Esophagus muscularis mucosa (tissue), 4 donors: ENCODE measurements around the gene DIRAS1. TPM values are rescaled to one million over a fixed set of nuclear protein-coding genes. Genes with fewer than 3 reads are reported as not detected.

Experiments
- DNase-seq: peaks from one replicate; pipeline ENCODE4 v3.0.0-alpha.2; 2017; ENCODE audit errors: extremely low spot score
- H3K27ac ChIP-seq, 4 donors: fragments of 200-600 bp; sonication (generic); replicated peaks in 1 of 4; 1 replicate in 3 of 4; 2 replicates in 1 of 4; pipeline ENCODE4 v1.5.1; 2016 to 2019; ENCODE audit warnings: mild to moderate bottlenecking in 1 of 4
- H3K27me3 ChIP-seq, 4 donors: fragments of 200-600 bp; sonication (generic); one replicate each; pipeline versions ENCODE4 v1.5.1 to v1.6.0; 2016 to 2019
- H3K36me3 ChIP-seq, 4 donors: fragments of 200-600 bp; sonication (generic); one replicate each; pipeline ENCODE4 v1.5.1; 2016 to 2019
- H3K4me1 ChIP-seq, 4 donors: fragments of 200-600 bp; sonication (generic); one replicate each; pipeline ENCODE4 v1.5.1; 2016 to 2019
- H3K4me3 ChIP-seq, 4 donors: fragments of 200-600 bp; sonication (generic); 1 replicate in 2 of 4; 2 replicates in 2 of 4; pipeline ENCODE4 v1.5.1; 2016 to 2019; ENCODE audit warnings: mild to moderate bottlenecking in 4 of 4, moderate library complexity in 1 of 4
- H3K9me3 ChIP-seq, 4 donors: fragments of 200-600 bp; sonication (generic); 1 replicate in 3 of 4; 2 replicates in 1 of 4; pipeline ENCODE4 v1.5.1; 2016 to 2019
- EP300 ChIP-seq: sonication (generic); formaldehyde crosslinking; IDR thresholded peaks from one replicate; pipeline ENCODE4 v1.6.1; 2017; ENCODE audit warnings: antibody characterized with exemption
- POLR2A ChIP-seq: fragments of 450-650 bp; IDR thresholded peaks from one replicate; pipeline ENCODE4 v1.6.1; 2017; ENCODE audit warnings: antibody characterized with exemption, moderate library complexity, mild to moderate bottlenecking, low read depth
- POLR2AphosphoS5 ChIP-seq, 2 donors: sonication (generic); formaldehyde crosslinking; IDR thresholded peaks; one replicate each; pipeline ENCODE4 v1.6.1; 2017; ENCODE audit warnings: antibody characterized with exemption in 2 of 2
- whole genome bisulfite sequencing: methylation state at CpG from one replicate; pipeline ENCODE4 v1.1.5; 2018; 5-methylcytosine and 5-hydroxymethylcytosine counted together
- intact Hi-C: fragments of 100-400 bp; cut with DNase I; formaldehyde crosslinking; loops from one replicate; pipeline ENCODE4 v1.15.1; 2023
- total RNA-seq, 4 donors: library from RNA; depleted of rRNA; stranded (reverse); fragments of >200 nt; gene quantifications; one replicate each; pipeline versions ENCODE4 v1.1.0 to v1.2.1, GENCODE V29; 2016
- TF ChIP-seq, protein P1 (sequence below), 3 experiments: fragments of 200-600 bp in 2 of 3; fragments of 450-650 bp in 1 of 3; sonication (generic) in 2 of 3; IDR thresholded peaks; one replicate each; pipeline ENCODE4 v1.5.1; 2017 to 2019; ENCODE audit warnings: antibody characterized with exemption in 3 of 3, mild to moderate bottlenecking in 2 of 3, moderate library complexity in 1 of 3

DIRAS1 gene
- total RNA-seq, 4 donors from 2014 or later: 7.0 to 19.2 (median 14.3) TPM

DNA sequence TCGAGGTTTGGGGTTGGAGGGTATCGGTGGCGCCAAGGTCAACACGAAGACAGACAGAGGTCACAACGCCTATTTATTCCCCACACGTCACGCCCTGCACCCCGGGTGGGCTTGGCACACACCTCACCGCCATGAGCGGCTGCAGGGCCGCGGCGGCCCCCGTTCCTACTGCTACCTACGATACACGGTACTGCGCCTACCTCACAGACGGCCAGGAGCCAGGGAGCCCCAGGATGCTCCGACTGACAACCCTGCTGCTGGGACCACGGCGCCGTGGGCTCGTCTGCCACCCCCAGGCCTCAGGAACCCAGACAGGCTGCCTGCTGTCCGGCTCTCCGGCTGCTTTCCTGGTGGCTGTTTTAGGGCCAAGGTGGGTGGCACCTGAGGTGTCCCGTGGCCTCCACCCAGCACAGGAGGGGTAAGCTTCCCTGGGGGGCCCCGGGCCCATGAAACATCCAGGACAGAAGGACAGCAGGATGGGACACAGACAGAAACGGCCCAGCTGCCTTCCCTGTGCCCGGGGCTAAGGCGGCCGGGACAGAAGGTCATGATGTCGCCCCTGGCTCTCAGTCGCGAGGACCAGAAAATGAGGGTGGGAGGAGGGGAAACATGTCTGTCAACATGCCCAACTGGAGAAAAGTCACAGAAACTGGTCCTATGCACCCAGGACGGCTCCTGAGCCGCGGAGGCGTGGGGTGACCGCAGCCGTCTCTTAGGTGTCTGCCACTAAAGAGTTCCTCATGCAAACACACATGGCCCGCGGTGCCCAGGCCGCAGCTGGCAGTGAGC, 33.7 kb upstream of the DIRAS1 start:
- H3K27me3 ChIP-seq: no peaks in the 10 kb centered on the region
- intact Hi-C loops: no loop called here
- H3K4me3 ChIP-seq: no peak overlapping the region
- no peaks in the 10 kb centered on the region for H3K9me3 ChIP-seq
- TF ChIP-seq, protein P1, sequence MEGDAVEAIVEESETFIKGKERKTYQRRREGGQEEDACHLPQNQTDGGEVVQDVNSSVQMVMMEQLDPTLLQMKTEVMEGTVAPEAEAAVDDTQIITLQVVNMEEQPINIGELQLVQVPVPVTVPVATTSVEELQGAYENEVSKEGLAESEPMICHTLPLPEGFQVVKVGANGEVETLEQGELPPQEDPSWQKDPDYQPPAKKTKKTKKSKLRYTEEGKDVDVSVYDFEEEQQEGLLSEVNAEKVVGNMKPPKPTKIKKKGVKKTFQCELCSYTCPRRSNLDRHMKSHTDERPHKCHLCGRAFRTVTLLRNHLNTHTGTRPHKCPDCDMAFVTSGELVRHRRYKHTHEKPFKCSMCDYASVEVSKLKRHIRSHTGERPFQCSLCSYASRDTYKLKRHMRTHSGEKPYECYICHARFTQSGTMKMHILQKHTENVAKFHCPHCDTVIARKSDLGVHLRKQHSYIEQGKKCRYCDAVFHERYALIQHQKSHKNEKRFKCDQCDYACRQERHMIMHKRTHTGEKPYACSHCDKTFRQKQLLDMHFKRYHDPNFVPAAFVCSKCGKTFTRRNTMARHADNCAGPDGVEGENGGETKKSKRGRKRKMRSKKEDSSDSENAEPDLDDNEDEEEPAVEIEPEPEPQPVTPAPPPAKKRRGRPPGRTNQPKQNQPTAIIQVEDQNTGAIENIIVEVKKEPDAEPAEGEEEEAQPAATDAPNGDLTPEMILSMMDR (IDR thresholded peaks at IDR 0.05): no peak
- no peak for TF ChIP-seq POLR2A
- no peak for TF ChIP-seq EP300
- no peak for TF ChIP-seq POLR2AphosphoS5 (IDR thresholded peaks at IDR 0.05)
- WGBS: 88% methylated on average over 32 of the region's 43 CpGs
- peaks cover 43 to 72% (median 63%) of the 10 kb centered on the region in 4 donors for H3K36me3 ChIP-seq
- no peak for DNase-seq
- H3K4me1 ChIP-seq: no peaks in the 10 kb centered on the region
- no peak overlapping the region for H3K27ac ChIP-seq

DNA sequence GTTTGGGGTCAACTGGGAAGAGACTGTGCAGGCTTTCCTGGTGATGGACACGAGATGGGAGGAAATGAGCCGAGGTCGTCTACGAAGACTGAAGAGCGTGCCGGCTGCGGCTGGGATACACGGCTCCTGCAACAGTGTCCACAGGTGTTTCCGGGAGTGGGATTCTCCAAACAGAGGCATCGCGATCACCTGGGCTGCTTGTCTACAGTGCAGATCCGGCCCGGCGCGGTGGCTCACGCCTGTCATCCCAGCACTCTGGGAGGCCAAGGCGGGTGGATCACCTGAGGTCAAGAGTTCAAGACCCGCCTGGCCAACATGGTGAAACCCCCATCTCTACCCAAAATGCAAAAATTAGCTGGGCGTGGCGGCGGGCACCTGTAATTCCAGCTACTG, 30.3 kb upstream of the DIRAS1 start:
- Histone ChIP-seq H3K4me1 (peaks cover 0 to 8% (median 5%) of the 10 kb centered on the region in 4 donors), H3K4me3 (no peak overlapping the region), H3K36me3 (peaks cover 25 to 37% (median 30%) of the 10 kb centered on the region in 4 donors), H3K9me3 (no peaks in the 10 kb centered on the region), H3K27me3 (no peaks in the 10 kb centered on the region), H3K27ac (no peak overlapping the region)
- WGBS: 92% methylated on average over 16 of the region's 21 CpGs
- TF ChIP-seq POLR2AphosphoS5 (IDR thresholded peaks at IDR 0.05): no peak
- no peak for TF ChIP-seq POLR2A
- TF ChIP-seq EP300: no peak
- TF ChIP-seq, protein P1 (IDR thresholded peaks at IDR 0.05): no peak
- intact Hi-C loops: no loop called here
- no peak for DNase-seq

DNA sequence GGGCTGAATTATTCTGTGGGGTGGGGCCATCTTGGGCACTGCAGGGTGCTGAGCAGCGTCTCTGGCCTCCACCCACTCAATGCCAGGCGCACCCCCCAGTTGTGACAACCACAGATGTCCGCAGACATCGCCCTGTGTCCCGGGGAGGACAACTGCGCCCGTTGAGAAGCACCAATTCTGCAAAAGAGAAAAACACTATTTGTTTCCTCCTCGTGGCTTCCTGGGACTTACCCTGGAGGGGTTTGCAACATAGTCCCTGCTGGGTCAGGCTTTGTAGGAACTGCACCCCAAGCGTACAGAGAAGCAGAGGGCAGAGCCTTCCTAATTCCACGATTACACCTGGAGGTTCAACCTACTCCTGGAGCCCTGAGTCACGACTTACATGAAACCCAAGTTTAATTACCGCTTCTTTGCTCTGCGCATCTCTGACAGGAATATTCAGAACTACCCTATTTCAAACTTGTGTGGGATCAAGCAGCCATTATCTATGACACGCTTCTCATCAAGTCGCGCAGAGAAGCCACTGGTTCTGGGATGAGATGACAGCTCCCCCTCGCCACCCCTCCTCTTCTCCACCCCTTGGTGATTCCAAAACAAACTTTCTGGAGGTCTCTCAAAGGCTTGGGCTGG, 29.8 kb upstream of the DIRAS1 start:
- intact Hi-C loops: no loop called here

DNA sequence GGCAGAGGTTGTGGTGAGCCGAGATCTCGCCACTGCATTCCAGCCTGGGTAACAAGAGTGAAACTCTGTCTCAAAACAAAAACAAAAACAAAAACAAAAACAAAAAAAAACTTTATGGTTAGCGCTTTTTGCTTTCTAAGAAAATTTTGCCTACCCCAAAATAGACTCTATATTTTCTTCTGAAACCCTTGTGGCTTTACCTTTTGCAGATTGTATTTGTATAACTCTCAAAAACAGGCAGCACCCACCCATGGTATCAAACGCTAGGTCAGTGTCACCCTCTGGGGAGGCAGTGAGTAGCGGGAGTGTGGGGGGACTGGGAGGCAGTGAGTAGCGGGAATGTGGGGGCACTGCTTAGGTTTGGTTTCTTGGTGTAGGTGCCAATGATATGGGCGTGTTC, 26.2 kb upstream of the DIRAS1 start:
- H3K4me1 ChIP-seq: peaks cover 0 to 8% (median 5%) of the 10 kb centered on the region in 4 donors
- TF ChIP-seq, protein P1 (IDR thresholded peaks at IDR 0.05): no peak
- TF ChIP-seq POLR2AphosphoS5 (IDR thresholded peaks at IDR 0.05) (no peak), POLR2A (no peak), EP300 (no peak)
- no peak overlapping the region for H3K27ac ChIP-seq
- 84% methylated on average over 7 of the region's 7 CpGs for WGBS
- DNase-seq: no peak
- no peaks in the 10 kb centered on the region for H3K27me3 ChIP-seq
- intact Hi-C loops: no loop called here
- H3K36me3 ChIP-seq: no peaks in the 10 kb centered on the region
- H3K4me3 ChIP-seq: no peak overlapping the region
- no peaks in the 10 kb centered on the region for H3K9me3 ChIP-seq

More for the DNA sequence above, 29.8 kb upstream of the DIRAS1 start:
- Histone ChIP-seq H3K4me3 (no peak overlapping the region), H3K27ac (no peak overlapping the region), H3K9me3 (no peaks in the 10 kb centered on the region), H3K27me3 (no peaks in the 10 kb centered on the region), H3K36me3 (peaks cover 22 to 32% (median 25%) of the 10 kb centered on the region in 4 donors), H3K4me1 (peaks cover 0 to 8% (median 5%) of the 10 kb centered on the region in 4 donors)
- 77% methylated on average over 17 of the region's 17 CpGs for WGBS
- TF ChIP-seq POLR2A (no peak), EP300 (no peak), POLR2AphosphoS5 (IDR thresholded peaks at IDR 0.05) (no peak)
- TF ChIP-seq, protein P1 (IDR thresholded peaks at IDR 0.05): no peak
- DNase-seq: no peak
